Measurements from ENCODE around the gene PLD3. TPM values are rescaled to one million over a fixed set of nuclear protein-coding genes. Genes with fewer than 3 reads are reported as not detected.
"Not testable (repeated sequence)": the region's sequence is repeated elsewhere in the genome, so short reads cannot be mapped to it uniquely, and the experiment has no call there.

Gene PLD3
- polyA plus RNA-seq, 3 donors, result 254 to 302 (median 292) TPM

DNA sequence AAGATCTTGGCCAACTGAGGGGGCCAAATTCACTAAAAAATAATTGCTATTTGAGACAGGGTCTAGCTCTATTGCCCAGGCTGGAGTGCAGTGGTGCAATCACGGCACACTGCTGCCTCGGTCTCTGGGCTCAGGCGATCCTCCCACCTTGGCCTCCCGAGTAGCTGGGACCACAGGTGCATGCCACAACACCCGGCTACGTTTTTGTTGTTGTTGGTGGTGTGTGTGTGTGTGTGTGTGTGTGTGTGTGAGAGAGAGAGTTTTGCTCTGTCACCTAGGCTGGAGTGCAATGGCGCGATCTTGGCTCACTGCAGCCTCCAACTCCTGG is 60.1 kb downstream of the PLD3 start:
- not testable (repeated sequence) for DNase-seq

DNA sequence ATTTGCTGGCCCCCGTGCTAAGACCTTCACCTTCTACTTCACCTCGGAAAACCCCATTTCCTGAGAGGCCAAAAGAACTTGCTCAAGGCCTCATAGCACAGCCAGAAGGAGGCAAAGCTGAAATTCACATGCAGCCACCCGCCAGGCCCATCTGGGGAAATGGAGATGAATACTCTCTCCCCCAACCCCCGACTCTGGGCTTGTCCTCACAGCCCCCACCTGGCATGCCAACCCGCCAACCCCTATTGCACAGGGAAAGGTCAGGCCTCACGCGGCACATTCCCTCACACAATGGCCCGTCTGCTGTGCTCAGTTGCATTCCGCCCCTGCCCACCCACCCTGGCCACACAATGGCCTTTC is 61.5 kb downstream of the PLD3 start:
- DNase-seq, result no peak

GRCh38 chr19:40411125-40411842 is 62.8 kb downstream of the PLD3 start:
- DNase-seq, result no peak

GRCh38 chr19:40411958-40412499 is 63.5 kb downstream of the PLD3 start:
- no peak for DNase-seq

DNA sequence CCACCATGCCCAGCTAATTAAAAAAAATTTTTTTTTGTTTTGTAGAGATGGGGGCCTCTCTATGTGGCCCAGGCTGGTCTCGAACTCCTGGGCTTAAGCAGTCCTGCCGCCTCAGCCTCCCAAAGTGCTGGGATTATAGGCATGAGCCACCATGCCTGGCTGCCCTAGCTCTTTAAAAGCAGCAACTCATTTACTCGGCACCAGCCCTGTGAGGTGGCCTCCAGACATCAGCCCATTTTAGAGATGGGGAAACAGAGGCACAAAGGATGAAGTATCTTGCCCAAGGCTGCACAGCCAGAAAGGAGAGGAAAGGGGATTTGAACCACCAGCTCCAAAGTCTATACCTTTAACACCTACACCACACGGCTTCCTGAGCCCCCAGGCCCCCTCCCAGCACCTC is 64.4 kb downstream of the PLD3 start:
- no peak for DNase-seq

DNA sequence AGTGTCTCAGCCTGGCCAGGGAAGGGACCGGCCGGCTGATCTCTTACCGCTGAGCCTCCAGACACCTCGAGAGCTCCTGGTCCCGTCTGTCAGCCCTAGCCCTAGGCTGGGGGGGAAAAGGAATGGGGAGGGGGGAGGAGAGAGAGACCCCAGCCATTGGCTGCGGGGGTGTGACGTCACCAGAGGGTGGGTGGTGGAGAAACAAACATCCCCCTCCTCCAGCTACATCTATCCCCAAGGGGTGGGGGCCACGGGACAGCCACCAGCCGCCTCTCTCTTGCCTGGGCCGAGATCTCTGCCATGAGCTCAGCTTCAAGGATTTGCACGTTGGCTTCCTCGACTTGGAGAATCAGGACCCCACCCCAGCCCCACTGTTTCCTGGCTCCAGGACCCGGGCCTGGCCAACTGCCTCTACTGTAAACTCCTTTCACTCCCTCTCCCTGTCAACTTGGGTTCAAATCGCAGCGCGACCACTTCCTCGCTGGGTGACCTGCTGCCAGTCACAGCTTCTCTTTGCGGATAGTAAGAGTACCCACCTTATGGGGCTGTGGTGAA is 64.9 kb downstream of the PLD3 start, which contains the start of gene PRX:
Gene PRX (minus strand): TSS at position 88 of the 555 bp plus-strand sequence. CDS start 5,446 bp downstream, outside the sequence.
- DNase-seq, result no peak

GRCh38 chr19:40414542-40415535 is 66.3 kb downstream of the PLD3 start:
- DNase-seq, result no peak

DNA sequence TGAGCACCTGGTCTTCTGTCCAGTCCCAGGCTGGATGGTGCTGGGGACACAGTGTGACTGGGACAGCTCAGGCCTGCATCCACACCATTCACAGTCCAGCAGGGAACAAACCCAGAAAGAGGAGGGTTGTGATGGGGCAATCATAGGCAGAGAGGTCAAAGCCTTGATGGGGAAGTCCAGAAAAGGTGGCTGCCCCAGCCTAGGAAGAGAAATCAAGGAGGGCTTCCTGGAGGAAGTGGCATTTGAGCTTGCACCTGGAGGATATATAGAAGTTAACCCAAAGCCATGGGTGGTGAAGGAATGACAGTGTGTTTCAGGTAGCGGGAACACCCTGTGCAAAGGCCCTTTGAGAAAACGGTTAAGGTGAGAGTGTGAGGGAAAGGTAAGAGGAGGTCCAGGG is 67.3 kb downstream of the PLD3 start:
- no peak for DNase-seq

DNA sequence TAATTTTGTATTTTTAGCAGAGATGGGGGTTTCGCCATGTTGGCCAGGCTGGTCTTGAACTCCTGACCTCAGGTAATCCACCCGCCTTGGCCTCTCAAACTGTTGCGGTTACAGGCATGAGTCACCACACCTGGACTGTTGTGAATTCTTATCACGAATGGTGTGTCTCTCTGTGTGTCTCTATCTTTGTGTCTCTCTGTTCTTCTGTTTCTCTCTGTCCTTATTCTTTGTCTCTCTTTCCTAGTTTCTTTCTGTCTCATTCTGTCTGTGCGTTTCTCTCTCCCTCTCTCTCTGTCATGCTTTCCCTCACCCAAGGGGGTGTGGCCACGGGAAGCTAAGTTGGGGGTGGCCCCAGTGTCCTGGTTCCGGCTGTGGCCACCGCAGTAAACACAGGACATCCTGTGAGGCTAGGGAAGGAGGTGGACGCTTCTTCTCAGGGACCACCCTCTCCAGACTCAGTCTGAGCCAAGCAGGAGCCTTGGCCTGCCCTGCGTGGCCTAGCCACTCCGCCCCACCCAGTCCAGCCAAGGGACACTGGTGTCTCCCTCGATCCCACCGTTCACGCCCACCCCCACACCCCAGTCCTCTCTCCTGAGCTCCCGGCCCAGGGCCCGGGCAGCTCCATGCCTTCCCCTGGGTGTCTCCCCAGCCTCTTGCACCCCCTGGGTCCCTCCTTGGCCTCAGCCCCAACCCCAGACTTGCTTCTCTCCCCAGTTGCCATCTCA is 68.6 kb downstream of the PLD3 start:
- DNase-seq, result peak; percentile 44

DNA sequence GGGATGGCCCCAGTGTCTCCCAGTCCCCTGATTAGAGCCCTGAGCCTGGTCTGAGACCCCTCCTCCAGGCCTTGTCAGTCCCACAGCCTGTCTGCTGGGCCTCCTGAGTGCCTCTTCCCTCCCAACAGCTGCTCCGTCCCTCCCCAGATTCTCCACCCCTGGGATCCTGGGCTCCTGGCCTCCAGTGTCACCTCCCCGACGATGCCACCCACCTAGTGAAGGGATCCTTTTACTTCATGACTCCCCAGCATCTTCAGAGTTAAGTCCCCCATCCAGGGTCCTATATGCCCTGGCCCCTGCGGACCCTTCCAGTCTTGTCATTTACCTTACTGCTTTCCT is 69.1 kb downstream of the PLD3 start:
- DNase-seq, result no peak

GRCh38 chr19:40418040-40418439 is 69.5 kb downstream of the PLD3 start:
- no peak for DNase-seq

- no peak for DNase-seq
These were observed 70.6 kb downstream of the PLD3 start for GRCh38 chr19:40419066-40419612.

DNA sequence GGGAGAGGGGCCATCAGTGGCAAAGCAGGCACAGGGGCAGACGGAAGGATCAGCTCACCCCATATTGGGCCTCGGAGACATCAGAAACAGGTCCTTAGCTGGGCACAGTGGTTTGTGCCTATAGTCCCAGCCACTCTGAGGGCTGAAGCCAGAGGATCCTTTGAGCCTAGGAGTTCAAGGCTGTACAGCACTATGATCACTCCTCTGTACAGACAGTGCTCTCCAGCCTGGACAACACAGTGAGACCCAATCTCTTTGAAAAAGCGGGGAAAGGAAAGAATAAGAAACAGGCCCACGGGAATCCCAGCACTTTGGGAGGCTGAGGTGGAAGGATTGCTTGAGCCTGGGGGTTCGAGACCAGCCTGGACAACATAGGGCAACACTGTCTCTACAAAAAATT is 71.3 kb downstream of the PLD3 start:
- no peak for DNase-seq

DNA sequence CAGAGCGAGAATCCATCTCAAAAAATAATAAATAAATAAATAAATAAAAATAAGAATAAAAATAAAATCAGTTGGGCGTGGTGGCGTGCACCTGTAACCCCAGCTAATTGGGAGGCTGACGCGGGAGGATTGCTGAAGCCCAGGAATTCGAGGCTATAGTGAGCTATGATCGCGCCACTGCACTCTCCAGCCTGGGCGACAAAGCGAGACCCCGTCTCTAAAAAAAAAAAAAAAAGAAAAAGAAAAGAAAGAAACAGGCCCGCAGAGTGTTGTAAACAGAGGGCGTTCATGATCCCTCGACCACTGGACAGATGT is 71.9 kb downstream of the PLD3 start:
- no peak for DNase-seq

DNA sequence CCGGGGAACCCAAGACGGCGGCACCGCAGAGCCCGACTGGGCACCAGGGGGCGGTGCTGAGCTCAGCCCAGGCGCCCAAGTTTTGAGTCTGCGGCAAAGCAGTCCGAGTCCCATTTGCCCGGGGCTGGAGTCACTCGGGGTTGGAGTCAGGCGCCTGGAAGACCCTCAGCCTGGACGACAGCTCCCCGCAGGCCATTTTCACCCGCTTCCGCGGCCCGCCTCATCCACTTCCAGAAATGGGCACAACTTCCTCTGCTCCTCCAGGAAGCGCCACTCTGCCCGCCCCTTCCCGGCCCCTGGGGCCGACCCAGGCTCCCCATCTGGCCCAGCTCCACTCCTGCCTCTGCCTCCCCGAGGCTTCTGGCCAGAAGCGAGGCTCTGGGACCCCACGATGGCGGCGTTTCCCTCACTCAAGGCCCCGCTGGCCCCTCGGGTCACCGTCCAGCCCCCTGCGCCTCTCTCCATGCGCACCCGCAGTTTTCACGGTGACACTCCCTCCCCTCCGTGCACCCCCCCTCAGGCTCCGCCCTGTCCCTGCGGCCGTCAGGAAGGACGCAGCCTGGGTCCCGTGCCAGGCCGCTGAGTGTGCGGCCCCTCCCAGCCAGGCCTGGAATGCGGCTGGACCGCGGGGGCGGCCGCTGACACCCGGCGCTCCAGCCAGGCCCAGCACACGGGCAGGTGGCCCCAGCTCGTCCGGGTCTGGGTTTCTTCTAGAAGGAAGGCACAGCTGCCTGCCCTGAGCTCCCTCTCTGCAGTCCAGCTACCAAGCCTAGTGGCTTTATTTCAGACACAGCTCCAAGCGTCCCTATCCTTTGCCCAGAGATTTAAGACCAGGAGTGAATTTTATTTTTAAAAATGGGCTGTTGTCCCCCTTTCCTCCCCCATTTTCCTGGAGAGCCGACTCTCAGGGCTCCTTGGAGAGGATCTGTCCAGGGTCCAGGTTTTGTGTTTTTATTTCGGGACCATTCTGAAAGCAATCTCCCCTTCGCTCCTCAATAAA is 72.6 kb downstream of the PLD3 start:
- peak; percentile 91 for DNase-seq

GRCh38 chr19:40421993-40422747 is 73.7 kb downstream of the PLD3 start:
- no peak for DNase-seq

DNA sequence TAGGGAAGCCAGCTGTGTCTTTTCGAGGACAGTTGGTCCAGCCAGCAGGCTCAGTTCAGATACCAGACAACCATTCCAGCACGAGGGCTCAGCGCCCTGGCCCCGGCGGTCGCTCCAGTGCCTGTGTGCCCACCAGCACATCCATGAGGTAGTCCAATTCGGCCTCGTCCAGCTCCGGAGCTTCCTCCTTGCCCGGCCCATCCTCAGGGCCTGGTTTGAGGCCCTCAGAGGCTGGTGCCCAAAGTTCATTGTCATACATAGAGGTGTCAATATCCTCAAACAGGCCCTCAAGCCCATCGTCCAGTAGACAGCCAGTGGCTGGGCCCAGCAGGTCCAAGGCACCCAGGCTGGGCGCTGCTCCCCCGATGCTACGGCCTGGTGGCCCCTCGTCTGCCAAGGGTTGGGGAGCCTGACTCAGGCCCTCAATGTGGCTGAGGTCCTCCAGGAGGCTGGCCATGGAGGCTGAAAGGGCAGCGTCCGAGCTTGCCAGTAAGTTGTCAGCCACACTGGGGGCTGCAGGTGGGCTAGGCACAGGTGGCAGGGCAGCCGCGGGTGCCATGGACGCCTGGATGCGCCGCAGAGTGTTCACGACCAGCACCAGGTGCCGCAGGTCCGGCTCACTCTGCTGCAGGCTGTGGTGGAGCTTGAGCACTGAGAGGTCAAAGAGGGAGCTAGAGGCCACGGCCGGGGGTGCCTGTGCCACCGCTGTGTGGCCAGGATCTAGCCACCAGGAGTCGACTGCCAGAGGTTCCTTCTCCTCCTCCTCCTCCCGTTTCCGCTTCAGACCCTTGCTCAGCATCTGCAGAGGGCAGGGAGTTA is 74.5 kb downstream of the PLD3 start:
- DNase-seq, result no peak

- no peak for DNase-seq
These were observed 75.4 kb downstream of the PLD3 start for GRCh38 chr19:40423938-40424337.
